IPS DF 19.7 (cell line): ENCODE measurements around the gene LRCOL1.
A peak's percentile ranks its signal among the peaks of the same experiment; 100 is the strongest.

Source experiments
- DNase-seq: peaks from one replicate; pipeline ENCODE4 v3.0.0-alpha.2; 2013; ENCODE audit warnings: low read depth, low spot score

Gene LRCOL1

DNA sequence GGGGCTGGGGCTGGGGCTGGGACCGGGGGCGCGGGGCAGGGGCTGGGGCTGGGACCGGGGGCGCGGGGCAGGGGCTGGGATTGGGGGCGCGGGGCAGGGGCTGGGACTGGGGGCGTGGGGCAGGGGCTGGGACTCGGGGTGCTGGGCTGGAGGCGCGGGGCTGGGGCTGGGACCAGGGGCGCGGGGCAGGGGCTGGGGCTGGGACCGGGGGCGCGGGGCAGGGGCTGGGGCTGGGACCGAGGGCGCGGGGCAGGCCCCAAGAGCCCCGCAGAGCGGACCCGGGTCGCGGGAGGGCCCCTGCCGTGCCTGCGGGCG, 8.6 kb upstream of the LRCOL1 start:
- no peak for DNase-seq

GRCh38 chr12:132618683-132619043, 8.3 kb upstream of the LRCOL1 start, which contains the start of gene P2RX2:
TSS of gene P2RX2 (plus strand) at chr12:132618776. CDS start at chr12:132618817, 41 bp downstream.
- DNase-seq: no peak

DNA sequence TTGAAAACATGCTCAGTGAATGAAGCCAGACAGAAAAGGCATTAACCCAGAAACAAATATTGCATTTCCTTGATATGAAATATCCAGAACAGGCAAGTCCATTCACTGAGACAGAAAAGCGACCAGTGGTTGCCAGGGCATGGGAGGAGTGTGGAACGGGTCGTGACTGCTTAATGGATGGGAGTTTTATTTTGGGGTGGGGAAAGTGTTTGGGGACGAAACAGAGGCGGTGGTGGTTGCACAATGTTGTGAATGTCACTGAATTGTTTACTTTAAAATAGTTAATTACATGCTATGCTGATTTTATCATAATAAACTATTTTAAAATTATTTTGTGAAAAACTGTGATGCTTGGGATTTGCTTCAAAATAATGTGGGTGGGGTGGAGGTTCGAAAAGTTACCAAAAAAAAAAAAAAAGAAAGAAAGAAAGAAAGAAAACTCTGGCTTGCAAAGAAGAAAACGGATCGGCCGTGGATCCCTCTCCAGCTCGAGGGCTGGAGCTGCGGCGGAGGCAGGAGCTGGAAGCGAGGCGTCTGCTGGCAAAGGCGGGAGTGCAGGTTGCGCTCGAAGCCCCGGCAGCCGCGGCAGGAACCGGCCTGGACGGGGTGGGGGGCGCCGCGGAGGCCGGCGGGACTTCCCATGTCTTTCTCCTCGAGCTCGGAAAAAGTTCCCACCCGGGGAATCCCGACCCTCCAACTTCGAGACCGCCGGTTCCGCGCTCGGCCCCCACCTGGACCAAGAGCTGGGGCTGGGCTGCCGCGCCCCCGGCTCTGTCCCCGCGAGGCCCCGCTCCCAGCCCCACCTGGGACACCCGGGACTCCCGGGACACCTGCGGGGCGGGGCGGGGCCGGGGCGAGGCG, 7.7 kb upstream of the LRCOL1 start:
- no peak for DNase-seq

DNA sequence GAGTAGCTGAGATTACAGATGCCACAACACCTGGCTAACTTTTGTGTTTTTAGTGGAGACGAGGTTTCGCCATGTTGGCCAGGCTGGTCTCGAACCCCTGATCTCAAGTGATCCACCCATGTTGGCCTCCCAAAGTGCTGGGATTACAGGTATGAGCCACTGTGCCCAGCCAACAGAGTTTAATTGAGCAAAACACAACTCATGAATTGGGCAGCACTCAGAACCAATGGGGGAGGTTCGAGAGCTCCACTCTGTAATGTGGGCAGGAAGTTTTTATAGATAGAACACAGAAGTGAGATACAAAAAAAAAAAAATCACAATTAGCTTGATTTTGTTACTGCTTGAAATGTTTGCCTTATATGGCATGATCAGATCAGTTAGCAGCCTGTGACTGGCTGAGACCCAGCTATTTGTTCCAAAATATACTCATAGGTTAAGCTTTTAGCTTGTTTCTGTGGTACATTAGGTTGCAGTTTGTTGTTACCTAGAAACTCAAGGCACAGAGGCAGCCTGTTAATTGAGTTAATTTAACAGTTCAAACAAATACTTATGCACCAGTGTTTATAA, 6.8 kb upstream of the LRCOL1 start:
- DNase-seq: no peak

DNA sequence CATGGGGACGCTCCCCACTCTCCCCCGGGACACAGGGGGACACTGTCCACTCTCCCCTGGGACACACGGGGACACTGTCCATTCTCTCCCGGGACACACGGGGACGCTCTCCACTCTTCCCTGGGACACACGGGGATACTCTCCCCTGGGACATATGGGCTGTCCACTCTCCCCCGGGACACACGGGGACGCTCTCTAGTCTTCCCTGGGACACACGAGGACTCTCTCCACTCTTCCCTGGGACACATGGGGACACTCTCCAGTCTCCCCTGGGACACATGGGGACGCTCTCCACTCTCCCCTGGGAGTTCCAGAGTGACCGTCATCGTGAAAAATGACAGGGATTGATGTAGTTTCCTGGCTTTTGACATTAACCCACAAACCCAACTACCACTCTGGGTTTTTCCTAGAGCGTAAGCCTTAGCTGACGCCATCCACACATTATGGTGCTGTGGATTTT, 5.2 kb upstream of the LRCOL1 start:
- DNase-seq: no peak

- DNase-seq: peak; percentile 57
Measured at GRCh38 chr12:132614861-132615578, 4.6 kb upstream of the LRCOL1 start.

GRCh38 chr12:132614029-132614428, 3.6 kb upstream of the LRCOL1 start:
- no peak for DNase-seq

- DNase-seq: no peak
Measured at GRCh38 chr12:132611620-132612019, 1.2 kb upstream of the LRCOL1 start.

- DNase-seq: no peak
Measured at GRCh38 chr12:132610866-132611602, 652 bp upstream of the LRCOL1 start.

DNA sequence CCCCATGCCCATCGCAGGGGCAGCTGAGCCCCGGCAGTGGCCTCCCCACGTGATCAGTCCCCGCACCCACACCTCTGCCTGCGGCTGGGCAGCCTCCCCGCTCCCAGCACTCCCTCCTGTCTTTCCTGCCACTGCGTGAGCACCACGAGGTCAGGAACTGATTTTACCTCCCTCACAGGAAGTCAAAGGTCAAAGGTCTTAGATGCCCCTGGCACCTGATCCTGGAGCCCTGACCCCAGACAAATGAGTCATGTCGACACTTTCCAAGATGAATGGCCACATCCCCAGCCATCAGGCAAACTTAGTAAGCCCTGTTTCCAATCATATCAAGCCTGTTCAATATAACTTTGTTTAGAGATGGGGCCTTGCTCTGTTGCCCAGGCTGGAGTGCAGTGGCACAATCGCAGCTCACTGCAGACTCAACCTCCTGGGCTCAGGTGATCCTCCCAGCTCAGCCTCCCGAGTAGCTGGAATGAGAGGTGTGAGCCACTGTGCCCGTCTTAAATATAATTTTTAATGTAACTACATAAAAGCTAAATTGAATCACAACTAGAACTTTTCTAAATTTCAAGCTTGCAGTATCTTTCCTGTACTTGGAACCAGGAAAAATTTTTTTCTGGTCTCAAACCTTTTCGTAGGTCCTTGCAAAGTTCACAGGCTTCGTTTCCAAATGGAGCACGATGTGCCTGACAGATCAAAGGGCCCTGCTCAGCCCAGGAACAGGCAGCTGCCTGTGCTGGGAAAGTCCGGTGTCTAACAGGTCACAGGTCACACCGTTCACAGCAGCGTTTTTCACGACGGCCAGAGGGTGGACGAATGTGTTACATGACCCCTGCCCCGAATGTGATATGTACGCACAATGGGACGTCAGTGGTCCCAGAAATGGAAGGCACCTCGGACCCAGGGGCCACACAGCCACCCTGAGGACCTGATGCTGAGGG, 1.9 kb downstream of the LRCOL1 start:
- DNase-seq: no peak

DNA sequence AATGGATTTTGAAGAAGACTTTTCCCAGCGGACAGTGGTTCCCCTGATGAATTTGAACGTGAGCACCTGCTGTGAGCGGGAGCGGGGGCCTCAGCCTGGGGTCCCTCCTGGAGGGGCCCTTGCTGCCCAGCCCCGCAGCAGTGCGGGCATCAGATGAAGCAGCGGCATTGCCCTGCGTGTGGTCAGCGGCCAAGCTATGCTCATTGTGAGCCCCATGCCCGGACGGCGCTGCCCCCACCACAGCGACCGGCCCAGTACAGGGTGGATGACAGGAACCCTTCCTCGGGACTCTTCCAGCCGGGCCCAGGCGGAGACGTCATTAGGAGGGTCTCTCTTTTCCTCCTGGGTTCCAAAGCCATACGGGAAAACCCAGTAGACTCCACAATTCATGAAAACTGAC, 3.5 kb downstream of the LRCOL1 start:
- no peak for DNase-seq

DNA sequence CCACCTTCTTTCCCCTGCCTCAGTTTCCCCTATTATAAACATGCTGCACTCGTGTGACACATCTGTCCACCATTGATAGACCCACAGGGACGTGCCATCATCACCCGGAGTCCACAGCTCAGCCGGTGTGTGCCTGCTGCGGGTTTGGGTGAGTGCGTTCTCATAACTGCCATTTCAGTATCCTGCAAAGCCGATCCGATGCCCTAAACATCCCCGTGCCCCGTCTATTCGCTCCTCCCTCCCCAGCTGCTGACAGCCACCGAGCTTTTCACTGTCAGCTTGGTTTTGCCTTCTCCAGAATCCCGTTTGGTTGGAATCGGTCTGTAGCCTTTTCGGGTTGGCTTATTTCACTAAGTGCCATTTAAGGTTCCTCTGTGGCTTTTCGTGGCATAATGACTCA, 3.9 kb downstream of the LRCOL1 start:
- DNase-seq: no peak

- DNase-seq: no peak
Measured at GRCh38 chr12:132605892-132606291, 4.5 kb downstream of the LRCOL1 start.

DNA sequence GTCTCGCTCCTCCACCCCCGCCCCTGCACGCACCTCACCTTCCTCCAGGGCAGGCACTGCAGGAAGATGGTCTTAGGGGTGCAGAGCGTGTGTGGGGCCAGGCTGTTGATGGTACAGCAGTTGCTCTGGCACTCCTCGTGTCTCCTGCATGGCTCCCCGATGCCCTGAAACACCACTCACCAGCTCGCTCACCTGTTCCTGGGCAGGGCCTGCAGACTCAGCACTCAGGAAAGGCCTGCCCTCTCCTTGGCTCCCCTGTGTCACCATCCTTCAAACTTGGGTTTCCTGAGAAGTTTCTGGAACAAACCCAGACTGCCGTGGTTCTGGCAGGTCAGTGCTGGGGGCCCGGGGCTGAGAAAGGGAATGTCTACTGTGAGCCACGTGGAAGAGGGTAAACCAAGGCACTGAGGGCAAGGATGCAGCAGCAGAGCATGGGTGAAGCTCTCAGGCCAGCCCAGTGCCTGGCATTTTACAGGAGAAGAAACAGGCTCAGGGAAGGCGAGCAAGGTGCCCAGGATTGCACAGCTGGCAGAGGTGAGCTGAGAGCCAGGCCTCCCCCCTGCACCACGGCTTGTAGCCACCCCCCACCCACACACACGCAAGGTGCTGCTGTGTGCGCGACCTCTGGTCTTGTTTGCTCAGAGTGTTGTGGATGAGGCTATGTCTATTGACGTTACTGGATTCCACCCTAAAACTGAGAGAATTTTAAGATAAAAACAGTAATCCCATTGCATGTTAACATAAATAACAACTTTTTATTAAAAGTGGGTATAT, 5.5 kb downstream of the LRCOL1 start:
- DNase-seq: no peak

- DNase-seq: no peak
Measured at GRCh38 chr12:132604151-132604618, 6.2 kb downstream of the LRCOL1 start.

DNA sequence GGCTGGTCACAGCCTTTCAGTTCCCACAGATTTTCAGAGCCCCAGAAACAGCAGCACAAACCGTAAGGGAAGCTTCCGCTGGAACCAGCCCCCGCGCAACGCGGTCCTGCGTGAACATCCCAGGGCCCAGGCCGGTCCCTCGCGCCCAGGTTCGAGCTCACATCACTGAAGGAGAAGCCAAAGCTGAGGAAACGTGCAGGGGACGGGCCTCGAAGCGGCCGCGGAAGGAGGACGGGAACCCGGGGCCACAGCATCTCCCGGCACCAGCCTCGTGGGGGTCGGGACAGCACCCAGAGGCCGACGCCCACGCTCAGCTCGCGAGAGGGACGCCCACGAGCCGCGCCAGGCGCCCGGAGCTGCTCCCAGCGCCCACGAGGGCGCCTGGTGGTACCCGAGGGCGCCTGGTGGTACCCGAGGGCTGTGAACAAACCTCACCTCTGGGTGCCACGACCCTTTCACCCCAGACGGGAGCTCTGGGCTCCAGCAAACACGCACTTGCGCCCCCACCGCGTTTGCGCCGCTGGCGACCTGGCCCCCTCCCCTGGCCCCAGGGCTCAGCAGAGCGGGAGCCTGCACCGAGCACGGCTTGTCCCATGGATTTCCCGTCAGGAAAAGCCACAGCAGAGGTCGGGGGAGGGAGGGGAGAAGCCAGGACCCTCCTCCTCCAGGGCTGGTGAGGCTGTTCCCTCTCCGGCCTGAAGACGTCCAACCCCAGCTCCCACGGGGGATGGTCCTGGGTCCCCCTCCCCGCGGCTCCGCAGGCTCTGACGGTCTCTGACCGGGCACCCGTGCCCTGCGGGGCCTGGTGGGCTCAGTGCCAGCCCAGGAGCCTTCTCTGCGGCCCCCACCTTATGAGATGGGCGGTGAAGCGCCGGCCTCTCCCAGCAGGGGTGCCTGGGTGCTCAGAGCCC, 6.9 kb downstream of the LRCOL1 start:
- DNase-seq: no peak

DNA sequence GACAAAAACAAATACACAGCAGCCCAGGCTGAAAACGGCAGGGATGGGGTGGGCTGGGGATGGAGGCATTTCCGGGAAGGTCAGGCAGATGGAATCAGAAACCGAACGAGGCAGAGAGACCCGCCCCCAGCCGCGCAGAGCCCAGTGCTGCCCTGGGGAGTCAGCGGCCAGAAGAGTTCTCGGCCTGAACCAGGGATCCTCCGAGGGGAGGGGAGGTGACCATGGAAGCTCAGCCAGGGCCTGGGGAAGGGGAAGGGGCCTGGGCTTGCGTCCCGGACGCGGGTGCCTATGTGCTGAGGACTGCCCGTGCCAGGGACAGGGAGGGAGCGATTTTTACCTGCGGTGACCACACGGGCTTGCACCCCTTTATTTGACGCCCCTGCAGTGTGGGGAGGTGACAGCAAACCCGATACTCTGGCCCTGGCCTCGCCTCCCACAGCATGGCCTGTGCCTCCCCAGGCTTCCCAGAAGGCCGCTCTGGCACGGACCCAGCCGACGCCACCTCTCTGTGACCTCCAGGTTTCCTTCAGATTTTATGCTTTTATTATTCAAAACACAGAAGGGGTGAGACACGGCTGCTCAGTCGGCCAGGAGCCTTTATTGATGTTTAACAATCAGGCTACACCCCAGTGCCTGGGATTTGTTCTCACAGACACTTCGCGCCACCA, 7.7 kb downstream of the LRCOL1 start:
- no peak for DNase-seq

- no peak for DNase-seq
Measured at GRCh38 chr12:132601171-132601883, 9.1 kb downstream of the LRCOL1 start.
